GM12878 (cell line): Measurements from ENCODE around the gene AGAP1.

Source experiments
- BHLHE40 ChIP-seq, 2 experiments: fragments of 450-650 bp in 1 of 2; IDR thresholded peaks; 2 replicates each; pipeline ENCODE4 v1.6.1; 2011 to 2017; ENCODE audit warnings: low read depth in 2 of 2, borderline replicate concordance in 1 of 2, improper control_type of control experiment in 1 of 2, low read length in 1 of 2, mild to moderate bottlenecking in 1 of 2
- EZH2 ChIP-seq: IDR thresholded peaks from 2 replicates; pipeline ENCODE4 v1.6.1; 2012; ENCODE audit warnings: low read depth, mild to moderate bottlenecking, control low read depth, inconsistent platforms, low read length, borderline replicate concordance; ENCODE audit not compliant: control insufficient read depth
- NFIC ChIP-seq: IDR thresholded peaks from 2 replicates; pipeline ENCODE4 v1.6.1; 2012; ENCODE audit warnings: low read depth, mild to moderate bottlenecking, inconsistent platforms, low read length, moderate library complexity
- NR2F1 ChIP-seq: fragments of 450-650 bp; conservative IDR thresholded peaks from 2 replicates; pipeline ENCODE4 v1.6.1; 2017; ENCODE audit warnings: mild to moderate bottlenecking
- NRF1 ChIP-seq: conservative IDR thresholded peaks from 2 replicates; pipeline ENCODE4 v1.6.1; 2011; ENCODE audit warnings: mild to moderate bottlenecking, low read depth, low read length, improper control_type of control experiment
- POLR2A ChIP-seq: IDR thresholded peaks from 2 replicates; pipeline ENCODE4 v1.6.1; 2011; ENCODE audit warnings: low read depth, mild to moderate bottlenecking, low read length
- SMC3 ChIP-seq: IDR thresholded peaks from 2 replicates; pipeline ENCODE4 v1.6.1; 2011; ENCODE audit warnings: low read length, improper control_type of control experiment, borderline replicate concordance
- ZNF24 ChIP-seq: fragments of 450-650 bp; IDR thresholded peaks from 2 replicates; pipeline ENCODE4 v1.6.1; 2017; ENCODE audit warnings: antibody characterized with exemption, mild to moderate bottlenecking

- no peak for TF ChIP-seq NRF1
- TF ChIP-seq SMC3, result no peak
- no peak for TF ChIP-seq EZH2
- TF ChIP-seq ZNF24, result no peak
- TF ChIP-seq NR2F1, result no peak
- no peak for TF ChIP-seq NFIC
- no peak for TF ChIP-seq POLR2A
- TF ChIP-seq BHLHE40 (IDR thresholded peaks at IDR 0.05; ENCODE audit: borderline replicate concordance in 1 of 2, low read depth in 2 of 2, low read length in 1 of 2), result no peak
These were observed 31.4 kb upstream of the AGAP1 start for GRCh38 chr2:235462415-235462790.
